ENCODE measurements around the gene TMEM238L. TPM values are rescaled to one million over a fixed set of nuclear protein-coding genes. Genes with fewer than 3 reads are reported as not detected.

The TMEM238L gene
- total RNA-seq, 4 donors from 2014 or later, result not detected

- Histone ChIP-seq H3K4me3 (replicated peaks in 1 of 3) (no peak overlapping the region), H3K27ac (no peak overlapping the region), H3K36me3 (no peaks in the 10 kb centered on the region), H3K27me3 (no peaks in the 10 kb centered on the region), H3K4me1 (peaks cover 0 to 10% of the 10 kb centered on the region in 2 donors), H3K9me3 (no peaks in the 10 kb centered on the region)
- intact Hi-C loops (cut with DNase I), result no loop called here
- 93% methylated on average over 5 of the region's 5 CpGs for WGBS, 2 donors
- TF ChIP-seq CTCF (IDR thresholded peaks at IDR 0.05) (no peak), POLR2A (IDR thresholded peaks at IDR 0.05) (no peak)
- no peak for DNase-seq
These were observed 16.4 kb downstream of the TMEM238L start for GRCh38 chr17:10787306-10788045.

- TF ChIP-seq CTCF (IDR thresholded peaks at IDR 0.05), result no peak
- no peak for TF ChIP-seq POLR2A (IDR thresholded peaks at IDR 0.05)
- 96 to 98% methylated on average over 2 of the region's 2 CpGs for WGBS, 2 donors
- H3K36me3 ChIP-seq, result no peaks in the 10 kb centered on the region
- H3K27ac ChIP-seq, result no peak overlapping the region
- intact Hi-C loops (cut with DNase I), result no loop called here
- no peaks in the 10 kb centered on the region for H3K9me3 ChIP-seq
- H3K27me3 ChIP-seq, result no peaks in the 10 kb centered on the region
- DNase-seq, result no peak
- peaks cover 0 to 8% of the 10 kb centered on the region in 2 donors for H3K4me1 ChIP-seq
- no peak overlapping the region for H3K4me3 ChIP-seq (replicated peaks in 1 of 3)
These were observed 18.6 kb downstream of the TMEM238L start for GRCh38 chr17:10785295-10785694.

GRCh38 chr17:10779609-10780008, 24.3 kb downstream of the TMEM238L start:
- Histone ChIP-seq H3K4me1 (peaks cover 0 to 6% of the 10 kb centered on the region in 2 donors), H3K27ac (no peak overlapping the region), H3K9me3 (no peaks in the 10 kb centered on the region), H3K36me3 (no peaks in the 10 kb centered on the region), H3K27me3 (no peaks in the 10 kb centered on the region), H3K4me3 (replicated peaks in 1 of 3) (no peak overlapping the region)
- 82 to 85% methylated on average over 2 of the region's 2 CpGs for WGBS, 2 donors
- no peak for DNase-seq
- TF ChIP-seq CTCF (IDR thresholded peaks at IDR 0.05), result no peak
- no peak for TF ChIP-seq POLR2A (IDR thresholded peaks at IDR 0.05)
- intact Hi-C loops (cut with DNase I), result no loop called here

- intact Hi-C loops (cut with DNase I), result no loop called here
- WGBS, 2 donors, result 86 to 88% methylated on average over 6 of the region's 6 CpGs
- H3K9me3 ChIP-seq, result no peaks in the 10 kb centered on the region
- no peak overlapping the region for H3K27ac ChIP-seq
- H3K27me3 ChIP-seq, result no peaks in the 10 kb centered on the region
- no peak overlapping the region for H3K4me3 ChIP-seq (replicated peaks in 1 of 3)
- no peak for TF ChIP-seq CTCF (IDR thresholded peaks at IDR 0.05)
- TF ChIP-seq POLR2A (IDR thresholded peaks at IDR 0.05), result no peak
- H3K36me3 ChIP-seq, result no peaks in the 10 kb centered on the region
- no peak for DNase-seq
- peaks cover 0 to 15% of the 10 kb centered on the region in 2 donors for H3K4me1 ChIP-seq
These were observed 26.0 kb downstream of the TMEM238L start for GRCh38 chr17:10777890-10778289.

- Histone ChIP-seq H3K36me3 (no peaks in the 10 kb centered on the region), H3K27ac (no peak overlapping the region), H3K9me3 (no peaks in the 10 kb centered on the region), H3K4me3 (replicated peaks in 1 of 3) (no peak overlapping the region), H3K4me1 (peaks cover 0 to 20% of the 10 kb centered on the region in 2 donors), H3K27me3 (no peaks in the 10 kb centered on the region)
- DNase-seq, result no peak
- WGBS, 2 donors, result 92 to 94% methylated on average over 11 of the region's 11 CpGs
- TF ChIP-seq CTCF (IDR thresholded peaks at IDR 0.05) (no peak), POLR2A (IDR thresholded peaks at IDR 0.05) (no peak)
- intact Hi-C loops (cut with DNase I), result no loop called here
These were observed 26.6 kb downstream of the TMEM238L start for GRCh38 chr17:10777131-10777807.
